DND-41 (cell line): ENCODE results near the gene ACTR3C.

Experiments
- ATAC-seq: fragments of 200-7000 bp; cut with Tn5 transposase; 3 replicates; pipeline ENCODE4 v1.9.1; 2021; ENCODE audit warnings: low read depth; ENCODE audit not compliant: insufficient read depth
- DNase-seq: peaks from one replicate; pipeline ENCODE4 v3.0.0-alpha.2; 2020
- H2AFZ ChIP-seq: 2 replicates; pipeline ENCODE4 v1.6.0; 2012; ENCODE audit warnings: low read depth, low read length
- H3K27ac ChIP-seq: 2 replicates; pipeline ENCODE4 v1.5.1; 2012; ENCODE audit warnings: low read length, inconsistent platforms
- H3K27me3 ChIP-seq: fragments of 200-600 bp; sonication (generic); 2 replicates; pipeline ENCODE4 v1.6.0; 2012; ENCODE audit warnings: low read length, mild to moderate bottlenecking, inconsistent platforms; ENCODE audit not compliant: insufficient read depth, poor library complexity
- H3K36me3 ChIP-seq: 2 replicates; pipeline ENCODE4 v1.5.1; 2012; ENCODE audit warnings: low read length, inconsistent platforms; ENCODE audit not compliant: insufficient read depth
- H3K4me1 ChIP-seq: 2 replicates; pipeline ENCODE4 v1.5.1; 2012; ENCODE audit warnings: mild to moderate bottlenecking, low read length; ENCODE audit not compliant: insufficient read depth
- H3K4me2 ChIP-seq: 2 replicates; pipeline ENCODE4 v1.6.0; 2012; ENCODE audit warnings: mild to moderate bottlenecking, moderate library complexity, low read length, inconsistent platforms; ENCODE audit not compliant: insufficient read depth
- H3K4me3 ChIP-seq, 2 experiments: fragments of 200-600 bp in 1 of 2; shearing (Covaris generic) in 1 of 2; 2 replicates each; pipeline ENCODE4 v1.5.1; 2012 to 2016; ENCODE audit warnings: inconsistent platforms in 2 of 2, low read length in 2 of 2, mild to moderate bottlenecking in 2 of 2, low read depth in 1 of 2, moderate library complexity in 1 of 2
- H3K79me2 ChIP-seq: 2 replicates; pipeline ENCODE4 v1.6.0; 2012; ENCODE audit warnings: low read length, inconsistent platforms; ENCODE audit not compliant: insufficient read depth
- H3K9ac ChIP-seq: 2 replicates; pipeline ENCODE4 v1.6.0; 2012; ENCODE audit warnings: low read depth, mild to moderate bottlenecking, inconsistent platforms, low read length, moderate library complexity
- H3K9me3 ChIP-seq: 2 replicates; pipeline ENCODE4 v1.5.1; 2012; ENCODE audit warnings: low read length, moderate library complexity, mild to moderate bottlenecking, inconsistent platforms; ENCODE audit not compliant: insufficient read depth, severe bottlenecking
- H4K20me1 ChIP-seq: 2 replicates; pipeline ENCODE4 v1.6.0; 2012; ENCODE audit warnings: low read length; ENCODE audit not compliant: insufficient read depth
- EZH2 ChIP-seq: IDR thresholded peaks from 3 replicates; pipeline ENCODE4 v1.6.1; 2012; ENCODE audit warnings: borderline replicate concordance, low read depth, mild to moderate bottlenecking, moderate library complexity, low read length, inconsistent platforms; ENCODE audit not compliant: severe bottlenecking
- TF ChIP-seq, protein P1 (sequence below): IDR thresholded peaks from 2 replicates; pipeline ENCODE4 v1.5.1; 2012; ENCODE audit warnings: borderline replicate concordance, low read length, moderate library complexity, mild to moderate bottlenecking; ENCODE audit not compliant: poor library complexity, severe bottlenecking; ENCODE audit errors: extremely low read depth

ACTR3C gene

DNA sequence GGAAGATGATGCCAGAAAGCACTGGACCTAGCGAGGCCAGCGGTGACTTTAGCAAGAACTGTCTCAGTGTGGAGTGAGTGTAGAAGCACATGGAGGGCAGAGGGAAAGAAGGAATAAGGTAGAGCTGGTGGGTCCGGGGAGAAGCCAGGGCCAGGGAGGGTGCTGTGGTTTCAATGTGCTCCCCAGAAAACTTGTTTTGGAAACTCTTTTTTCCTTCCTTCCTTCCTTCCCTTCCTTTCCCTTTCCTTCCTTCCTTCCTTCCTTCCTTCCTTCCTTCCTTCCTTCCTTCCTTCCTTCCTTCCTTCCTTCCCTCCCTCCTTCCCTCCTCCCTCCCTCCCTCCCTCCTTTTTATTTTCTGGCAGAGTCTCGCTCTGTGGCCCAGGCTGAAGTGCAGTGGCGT lies 23.6 kb upstream of the ACTR3C start:
- H3K4me2 ChIP-seq: no peak overlapping the region
- H3K4me3 ChIP-seq: no peak overlapping the region
- H3K79me2 ChIP-seq: no peaks in the 10 kb centered on the region
- no peaks in the 10 kb centered on the region for H3K27me3 ChIP-seq
- ATAC-seq (no peak; the same call in 2 of the 3 replicates), DNase-seq (no peak)
- H3K9me3 ChIP-seq: peaks cover 11% of the 10 kb centered on the region
- no peak overlapping the region for H2AFZ ChIP-seq
- H3K9ac ChIP-seq: no peak overlapping the region
- H4K20me1 ChIP-seq: no peaks in the 10 kb centered on the region; the same call in 1 of the 2 replicates
- no peaks in the 10 kb centered on the region for H3K4me1 ChIP-seq
- peak overlapping the region; percentile 22; the same call in 1 of the 2 replicates for H3K27ac ChIP-seq
- peaks cover 20% of the 10 kb centered on the region for H3K36me3 ChIP-seq
- TF ChIP-seq, protein P1, sequence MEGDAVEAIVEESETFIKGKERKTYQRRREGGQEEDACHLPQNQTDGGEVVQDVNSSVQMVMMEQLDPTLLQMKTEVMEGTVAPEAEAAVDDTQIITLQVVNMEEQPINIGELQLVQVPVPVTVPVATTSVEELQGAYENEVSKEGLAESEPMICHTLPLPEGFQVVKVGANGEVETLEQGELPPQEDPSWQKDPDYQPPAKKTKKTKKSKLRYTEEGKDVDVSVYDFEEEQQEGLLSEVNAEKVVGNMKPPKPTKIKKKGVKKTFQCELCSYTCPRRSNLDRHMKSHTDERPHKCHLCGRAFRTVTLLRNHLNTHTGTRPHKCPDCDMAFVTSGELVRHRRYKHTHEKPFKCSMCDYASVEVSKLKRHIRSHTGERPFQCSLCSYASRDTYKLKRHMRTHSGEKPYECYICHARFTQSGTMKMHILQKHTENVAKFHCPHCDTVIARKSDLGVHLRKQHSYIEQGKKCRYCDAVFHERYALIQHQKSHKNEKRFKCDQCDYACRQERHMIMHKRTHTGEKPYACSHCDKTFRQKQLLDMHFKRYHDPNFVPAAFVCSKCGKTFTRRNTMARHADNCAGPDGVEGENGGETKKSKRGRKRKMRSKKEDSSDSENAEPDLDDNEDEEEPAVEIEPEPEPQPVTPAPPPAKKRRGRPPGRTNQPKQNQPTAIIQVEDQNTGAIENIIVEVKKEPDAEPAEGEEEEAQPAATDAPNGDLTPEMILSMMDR: no peak
- no peak for TF ChIP-seq EZH2

DNA sequence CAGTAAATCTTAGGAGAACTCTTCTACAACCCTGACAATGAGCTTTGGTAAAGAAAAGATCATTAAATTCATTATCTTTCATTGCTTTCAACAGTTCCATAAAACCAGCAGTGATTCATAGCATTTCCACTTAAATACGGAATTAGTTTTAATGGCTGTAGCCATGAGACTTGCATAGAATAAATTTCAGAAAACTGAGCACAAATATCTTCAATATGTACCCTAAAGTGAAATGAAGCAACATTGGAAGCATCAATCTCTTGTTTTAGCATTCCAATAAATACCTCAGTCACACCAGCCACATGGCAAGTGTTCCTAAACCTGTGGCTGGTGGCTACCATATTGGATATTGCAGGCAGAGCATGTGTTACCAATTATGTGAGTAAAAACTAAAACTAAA lies 21.7 kb upstream of the ACTR3C start:
- Histone ChIP-seq H2AFZ (no peak overlapping the region), H3K9me3 (peaks cover 11% of the 10 kb centered on the region), H3K4me3 (no peak overlapping the region), H3K36me3 (peaks cover 26% of the 10 kb centered on the region), H3K4me2 (no peak overlapping the region), H3K79me2 (no peaks in the 10 kb centered on the region), H3K4me1 (no peaks in the 10 kb centered on the region), H3K27ac (no peak overlapping the region), H3K9ac (no peak overlapping the region), H4K20me1 (no peaks in the 10 kb centered on the region; the same call in 1 of the 2 replicates), H3K27me3 (no peaks in the 10 kb centered on the region)
- ATAC-seq (no peak), DNase-seq (no peak)
- no peak for TF ChIP-seq EZH2
- TF ChIP-seq, protein P1: no peak

DNA sequence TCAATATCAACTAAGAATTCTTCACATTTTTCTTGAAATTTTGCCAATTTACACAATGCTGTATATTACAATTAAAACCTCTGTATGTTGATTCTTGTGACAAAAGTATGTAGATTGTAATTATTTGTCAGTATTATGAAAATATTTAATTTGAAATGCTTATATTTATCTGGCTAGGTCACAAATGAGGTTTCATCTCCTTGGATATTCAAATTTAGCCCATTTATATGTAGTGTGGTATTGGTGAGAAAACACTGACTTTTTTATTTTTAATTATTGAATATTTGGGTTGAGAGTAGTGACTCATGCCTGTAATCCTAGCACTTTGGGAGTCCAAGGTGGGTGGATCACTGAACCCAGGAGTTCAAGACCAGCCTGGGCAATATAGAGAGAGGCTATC lies 21.0 kb upstream of the ACTR3C start:
- DNase-seq (no peak), ATAC-seq (no peak)
- no peaks in the 10 kb centered on the region for H3K27me3 ChIP-seq
- TF ChIP-seq, protein P1: no peak
- H3K27ac ChIP-seq: no peak overlapping the region
- no peak overlapping the region for H3K4me3 ChIP-seq
- H4K20me1 ChIP-seq: no peaks in the 10 kb centered on the region; the same call in 1 of the 2 replicates
- no peaks in the 10 kb centered on the region for H3K79me2 ChIP-seq
- H2AFZ ChIP-seq: no peak overlapping the region
- peaks cover 33% of the 10 kb centered on the region for H3K36me3 ChIP-seq
- peaks cover 11% of the 10 kb centered on the region for H3K9me3 ChIP-seq
- H3K4me1 ChIP-seq: no peaks in the 10 kb centered on the region
- no peak overlapping the region for H3K4me2 ChIP-seq
- no peak overlapping the region for H3K9ac ChIP-seq

DNA sequence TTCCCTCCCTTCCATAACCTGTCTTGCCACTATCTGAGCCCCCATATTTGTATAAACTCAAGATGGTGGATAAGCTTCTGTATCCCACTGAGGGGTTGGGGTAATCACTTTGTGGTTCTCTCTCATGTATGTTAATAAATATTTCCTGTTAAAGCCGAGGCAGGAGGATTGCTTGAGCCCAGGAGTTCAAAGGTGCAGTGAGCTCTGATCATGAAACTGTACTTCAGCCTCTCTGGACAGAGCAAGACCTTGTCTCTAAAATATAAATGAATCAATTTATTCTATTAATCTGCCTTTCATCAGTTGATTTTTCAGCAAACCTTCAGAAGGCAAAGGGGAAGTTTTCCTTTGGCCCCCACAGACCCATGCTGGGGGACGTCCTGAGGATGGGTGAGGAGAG lies 19.9 kb upstream of the ACTR3C start:
- Histone ChIP-seq H3K9ac (no peak overlapping the region), H3K4me2 (no peak overlapping the region), H3K4me1 (no peaks in the 10 kb centered on the region), H3K36me3 (peaks cover 44% of the 10 kb centered on the region), H3K27me3 (no peaks in the 10 kb centered on the region), H4K20me1 (peaks cover 8% of the 10 kb centered on the region; the same call in 1 of the 2 replicates), H3K4me3 (no peak overlapping the region), H3K79me2 (no peaks in the 10 kb centered on the region), H3K27ac (no peak overlapping the region), H2AFZ (no peak overlapping the region), H3K9me3 (peaks cover 11% of the 10 kb centered on the region)
- no peak for ATAC-seq
- TF ChIP-seq EZH2: no peak
- TF ChIP-seq, protein P1: no peak
- no peak for DNase-seq
